ENCODE data around the gene HECW1.

HECW1 gene

GRCh38 chr7:43516581-43517342 lies 404.3 kb downstream of the HECW1 start:
- no peak for DNase-seq

- DNase-seq, result no peak
Measured at GRCh38 chr7:43517464-43517863, 405.0 kb downstream of the HECW1 start.

- no peak for DNase-seq
Measured at GRCh38 chr7:43520201-43520600, 407.8 kb downstream of the HECW1 start.

- DNase-seq, result no peak
Measured at GRCh38 chr7:43522406-43523156, 410.1 kb downstream of the HECW1 start.

- no peak for DNase-seq
Measured at GRCh38 chr7:43528576-43529354, 416.3 kb downstream of the HECW1 start.

- no peak for DNase-seq
Measured at GRCh38 chr7:43530553-43531410, 418.3 kb downstream of the HECW1 start.

- DNase-seq, result no peak
Measured at GRCh38 chr7:43531700-43532099, 419.3 kb downstream of the HECW1 start.

- DNase-seq, result no peak
Measured at GRCh38 chr7:43533801-43534479, 421.5 kb downstream of the HECW1 start.

GRCh38 chr7:43535031-43535451 lies 422.6 kb downstream of the HECW1 start:
- no peak for DNase-seq

GRCh38 chr7:43535810-43536585 lies 423.6 kb downstream of the HECW1 start:
- DNase-seq, result no peak

GRCh38 chr7:43536773-43537172 lies 424.3 kb downstream of the HECW1 start:
- no peak for DNase-seq

- no peak for DNase-seq
Measured at GRCh38 chr7:43537765-43538403, 425.4 kb downstream of the HECW1 start.

GRCh38 chr7:43538404-43538771 lies 425.9 kb downstream of the HECW1 start:
- DNase-seq, result no peak

- DNase-seq, result no peak
Measured at GRCh38 chr7:43540471-43540870, 428.0 kb downstream of the HECW1 start.

- DNase-seq, result no peak
Measured at GRCh38 chr7:43542716-43543115, 430.3 kb downstream of the HECW1 start.

- no peak for DNase-seq
Measured at GRCh38 chr7:43546231-43546630, 433.8 kb downstream of the HECW1 start.

- DNase-seq, result no peak
Measured at GRCh38 chr7:43550427-43550826, 438.0 kb downstream of the HECW1 start.

- no peak for DNase-seq
Measured at GRCh38 chr7:43552122-43552521, 439.7 kb downstream of the HECW1 start.

- no peak for DNase-seq
Measured at GRCh38 chr7:43553999-43554398, 441.6 kb downstream of the HECW1 start.

GRCh38 chr7:43554423-43554822 lies 442.0 kb downstream of the HECW1 start:
- no peak for DNase-seq
